Lower leg skin (tissue), 4 donors: ENCODE measurements around the gene ZNF48. TPM values are rescaled to one million over a fixed set of nuclear protein-coding genes. Genes with fewer than 3 reads are reported as not detected.

ENCODE experiments used
- DNase-seq, 2 donors: peaks; one replicate each; pipeline ENCODE4 v3.0.0-alpha.2; 2019; ENCODE audit warnings: low spot score in 2 of 2
- H3K4me3 ChIP-seq: fragments of 200-600 bp; sonication (generic); 2 replicates; pipeline ENCODE4 v1.5.1; 2017; ENCODE audit warnings: mild to moderate bottlenecking, low read depth; ENCODE audit not compliant: poor library complexity, severe bottlenecking
- CTCF ChIP-seq, 3 donors: fragments of 450-650 bp; IDR thresholded peaks; one replicate each; pipeline ENCODE4 v1.5.1; 2016; ENCODE audit warnings: antibody characterized with exemption in 3 of 3, mild to moderate bottlenecking in 3 of 3, moderate library complexity in 2 of 3
- POLR2A ChIP-seq, 2 donors: fragments of 450-650 bp; IDR thresholded peaks; one replicate each; pipeline ENCODE4 v1.6.1; 2016 to 2017; ENCODE audit warnings: antibody characterized with exemption in 2 of 2, mild to moderate bottlenecking in 1 of 2, moderate library complexity in 1 of 2
- WGBS, 2 donors: methylation state at CpG; one replicate each; pipeline ENCODE4 v1.1.5; 2018; 5-methylcytosine and 5-hydroxymethylcytosine counted together
- intact Hi-C: fragments of 100-400 bp; cut with DNase I; formaldehyde crosslinking; loops from one replicate; pipeline ENCODE4 v1.15.0; 2023; ENCODE audit warnings: low total_unique reads
- total RNA-seq, 4 donors: library from RNA; depleted of rRNA; stranded (reverse); fragments of >200 nt; gene quantifications; one replicate each; pipeline ENCODE4 v1.1.0, GENCODE V29; 2016

ZNF48 gene
- total RNA-seq, 4 donors from 2014 or later = 8.3 to 15.6 (median 10.5) TPM

DNA sequence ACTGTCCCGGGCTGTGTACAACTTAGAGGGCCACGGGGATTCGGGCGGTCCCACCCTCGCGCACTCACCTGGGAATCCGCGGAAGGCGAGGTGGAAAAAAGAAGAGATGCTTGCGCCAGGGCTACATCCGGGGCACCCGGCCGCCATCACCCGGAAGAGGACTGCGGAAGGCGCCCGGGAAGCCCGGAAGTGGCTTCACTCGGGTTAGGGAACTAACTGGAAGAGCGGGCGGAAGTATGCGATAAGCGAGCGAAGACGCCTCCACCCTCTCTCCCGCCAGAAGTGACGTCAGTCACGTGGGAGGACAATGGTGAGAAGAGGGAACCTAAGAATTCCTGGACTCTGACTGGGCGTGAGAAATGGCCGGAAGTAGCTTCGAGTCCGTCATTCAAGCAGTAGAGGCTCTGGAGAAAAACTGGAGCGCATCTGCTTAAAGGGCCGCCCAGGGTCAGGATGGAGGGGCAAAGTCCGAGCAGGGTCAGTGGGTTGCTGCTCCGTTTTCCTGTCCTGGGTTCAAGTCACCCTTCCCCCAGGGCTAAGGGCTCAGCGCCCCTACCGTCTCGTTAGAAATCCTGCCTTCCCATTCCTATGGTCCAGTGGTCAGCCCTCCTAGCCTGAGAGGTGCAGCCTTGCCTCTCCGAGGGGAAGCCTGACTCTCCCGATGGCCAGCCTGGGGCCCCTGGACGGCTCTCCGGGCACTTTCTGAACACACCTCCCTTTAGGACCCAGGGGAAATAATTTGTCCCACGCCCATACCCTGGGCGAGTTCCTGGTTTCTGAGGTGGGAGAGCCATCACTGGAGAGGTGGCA, 39.9 kb upstream of the ZNF48 start, which contains the start of gene CD2BP2:
Gene CD2BP2 (minus strand): TSS at position 165 of the 810 bp plus-strand sequence. CDS start 627 bp downstream, outside the sequence.
- DNase-seq = peak; percentile 97 to 99
- WGBS, 2 donors = 0 to 1% methylated on average over 33 to 45 of the region's 45 CpGs
- TF ChIP-seq CTCF (IDR thresholded peaks at IDR 0.05) (no peak), POLR2A (IDR thresholded peaks at IDR 0.05) (no peak)
- peak within 1 kb of the TSS; percentile 71 for H3K4me3 ChIP-seq
- intact Hi-C loops = no loop called here

GRCh38 chr16:30355954-30356308, 39.3 kb upstream of the ZNF48 start:
- TF ChIP-seq POLR2A (IDR thresholded peaks at IDR 0.05) (no peak), CTCF (IDR thresholded peaks at IDR 0.05) (no peak)
- 57 to 61% methylated on average over 7 of the region's 7 CpGs for WGBS, 2 donors
- no peak for DNase-seq
- intact Hi-C loops = no loop called here
- H3K4me3 ChIP-seq = peak overlapping the region; percentile 18

DNA sequence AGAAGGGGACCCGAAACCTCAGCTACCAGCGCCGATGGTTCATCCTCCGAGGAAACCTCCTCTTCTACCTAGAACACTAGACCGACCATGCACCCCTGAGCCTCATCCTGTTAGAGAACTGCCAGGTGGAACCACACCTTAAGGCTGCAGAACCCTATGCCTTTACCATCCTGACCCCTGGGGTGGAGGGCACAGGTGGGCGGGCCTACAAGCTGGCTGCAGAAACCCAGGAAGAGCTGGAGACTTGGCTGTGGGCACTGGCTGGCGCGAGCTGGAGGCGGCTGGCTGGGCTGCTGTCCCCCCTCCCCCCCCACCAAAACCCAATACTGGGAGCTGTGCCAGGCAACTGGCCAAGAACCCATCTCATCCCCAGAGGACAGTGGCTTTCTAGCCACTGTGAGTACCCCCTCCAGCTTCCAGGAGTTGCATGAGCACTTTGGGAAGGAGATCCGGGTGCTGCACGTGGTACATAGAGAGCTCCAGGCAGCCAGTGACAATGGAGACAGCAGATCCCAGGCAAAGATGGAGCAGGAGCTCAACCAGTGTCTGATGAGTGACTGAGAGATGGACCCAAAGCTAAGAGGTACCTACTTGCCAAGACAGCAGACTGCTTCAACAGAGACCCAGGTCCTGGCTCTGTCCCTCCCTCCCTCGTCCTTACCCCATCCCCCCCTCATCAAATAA, 38.7 kb upstream of the ZNF48 start:
- WGBS, 2 donors = 61 to 66% methylated on average over 12 of the region's 12 CpGs
- no peak overlapping the region for H3K4me3 ChIP-seq
- intact Hi-C loops = no loop called here
- DNase-seq = no peak
- TF ChIP-seq CTCF (IDR thresholded peaks at IDR 0.05) = no peak
- TF ChIP-seq POLR2A (IDR thresholded peaks at IDR 0.05) = no peak

DNA sequence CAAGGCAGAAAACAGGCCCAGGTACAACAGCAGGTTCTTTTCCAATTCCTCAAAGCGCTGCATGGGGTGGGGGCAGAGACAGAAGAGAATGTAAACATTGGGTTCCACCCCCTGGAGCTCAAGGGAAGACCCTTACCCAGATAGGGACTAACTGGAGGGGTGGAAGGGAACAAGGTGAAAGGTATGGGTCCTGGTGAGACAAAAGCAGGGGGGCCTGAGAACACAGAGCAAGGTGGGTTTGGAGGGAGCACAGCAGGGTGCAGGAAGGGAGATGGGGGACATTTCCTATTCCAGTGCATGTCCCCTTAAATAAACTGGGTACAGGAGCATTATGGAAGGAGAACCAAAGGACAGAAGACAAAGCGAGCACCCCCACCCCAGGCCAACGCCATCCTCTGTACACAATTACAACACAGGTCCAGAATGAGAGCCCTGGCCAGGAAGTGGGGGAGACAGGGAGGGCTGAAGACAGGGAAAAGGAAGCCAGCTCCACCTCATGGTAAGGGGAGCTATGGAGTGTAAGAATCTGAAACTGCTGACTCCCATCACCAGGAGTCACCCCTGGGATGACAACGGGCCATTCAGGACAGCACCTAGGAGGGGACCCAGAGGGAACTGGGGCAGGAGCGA, 38.0 kb upstream of the ZNF48 start:
- 72 to 84% methylated on average over 4 to 5 of the region's 5 CpGs for WGBS, 2 donors
- DNase-seq = no peak
- no peak overlapping the region for H3K4me3 ChIP-seq
- intact Hi-C loops = no loop called here
- TF ChIP-seq CTCF (IDR thresholded peaks at IDR 0.05) (no peak), POLR2A (IDR thresholded peaks at IDR 0.05) (no peak)

GRCh38 chr16:30357715-30358576, 37.3 kb upstream of the ZNF48 start:
- intact Hi-C loops = no loop called here

More at GRCh38 chr16:30357715-30358576, 37.3 kb upstream of the ZNF48 start:
- no peak for DNase-seq
- WGBS, 2 donors = 87 to 89% methylated on average over 23 to 37 of the region's 37 CpGs
- TF ChIP-seq CTCF (IDR thresholded peaks at IDR 0.05) (no peak), POLR2A (IDR thresholded peaks at IDR 0.05) (no peak)
- H3K4me3 ChIP-seq = no peak overlapping the region
